PC-9 (cell line): ENCODE results near the gene CISTR.

Experiments
- EZH2 ChIP-seq: fragments of 200-600 bp; sonication (generic); IDR thresholded peaks from 2 replicates; pipeline ENCODE4 v1.8.0; 2017; ENCODE audit warnings: antibody characterized with exemption, low read depth
- TF ChIP-seq, protein P1 (sequence below): fragments of 200-600 bp; sonication (generic); conservative IDR thresholded peaks from 2 replicates; pipeline ENCODE4 v1.6.1; 2017; ENCODE audit warnings: mixed run types, antibody characterized with exemption, mild to moderate bottlenecking, moderate library complexity

DNA sequence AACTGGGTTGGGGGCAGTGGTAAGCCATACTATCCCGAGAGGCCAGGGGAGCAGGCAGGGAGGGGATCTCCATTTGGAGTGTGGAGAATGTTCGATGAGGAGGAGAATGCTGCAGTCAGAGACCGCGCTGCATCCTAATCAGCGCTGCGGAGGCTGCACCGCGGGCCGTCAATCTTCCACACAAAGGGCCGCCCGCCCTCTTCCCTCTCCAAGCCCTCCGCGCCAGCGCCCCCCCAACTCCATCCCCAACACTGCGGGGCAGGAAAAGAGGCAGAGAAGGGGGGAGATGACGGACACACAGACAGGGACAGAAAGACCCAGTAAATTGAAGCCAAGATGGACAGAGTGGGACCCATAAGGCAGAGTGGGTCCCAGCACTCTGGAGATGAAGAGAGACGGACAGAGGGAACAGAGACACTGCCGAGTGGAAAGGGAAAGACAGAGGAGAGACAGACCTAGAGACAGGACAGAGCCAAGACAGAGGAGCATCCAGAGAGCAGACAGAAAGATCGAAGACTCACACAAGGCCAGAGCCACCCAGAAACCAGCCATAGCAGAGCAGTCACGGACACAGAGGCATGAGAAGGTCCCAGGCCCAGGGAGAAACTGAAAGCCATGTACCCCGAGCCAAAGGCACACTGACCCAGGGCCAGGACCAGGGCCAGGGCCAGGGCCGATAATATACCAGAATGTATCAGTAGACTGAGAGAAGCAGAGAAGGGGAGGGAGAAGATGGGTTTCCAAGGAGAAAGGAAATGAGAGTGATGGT lies 3.5 kb downstream of the CISTR start:
- TF ChIP-seq, protein P1, sequence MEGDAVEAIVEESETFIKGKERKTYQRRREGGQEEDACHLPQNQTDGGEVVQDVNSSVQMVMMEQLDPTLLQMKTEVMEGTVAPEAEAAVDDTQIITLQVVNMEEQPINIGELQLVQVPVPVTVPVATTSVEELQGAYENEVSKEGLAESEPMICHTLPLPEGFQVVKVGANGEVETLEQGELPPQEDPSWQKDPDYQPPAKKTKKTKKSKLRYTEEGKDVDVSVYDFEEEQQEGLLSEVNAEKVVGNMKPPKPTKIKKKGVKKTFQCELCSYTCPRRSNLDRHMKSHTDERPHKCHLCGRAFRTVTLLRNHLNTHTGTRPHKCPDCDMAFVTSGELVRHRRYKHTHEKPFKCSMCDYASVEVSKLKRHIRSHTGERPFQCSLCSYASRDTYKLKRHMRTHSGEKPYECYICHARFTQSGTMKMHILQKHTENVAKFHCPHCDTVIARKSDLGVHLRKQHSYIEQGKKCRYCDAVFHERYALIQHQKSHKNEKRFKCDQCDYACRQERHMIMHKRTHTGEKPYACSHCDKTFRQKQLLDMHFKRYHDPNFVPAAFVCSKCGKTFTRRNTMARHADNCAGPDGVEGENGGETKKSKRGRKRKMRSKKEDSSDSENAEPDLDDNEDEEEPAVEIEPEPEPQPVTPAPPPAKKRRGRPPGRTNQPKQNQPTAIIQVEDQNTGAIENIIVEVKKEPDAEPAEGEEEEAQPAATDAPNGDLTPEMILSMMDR, result no peak
- TF ChIP-seq EZH2, result no peak
